Measurements from ENCODE around the gene SHISAL1.

DNA sequence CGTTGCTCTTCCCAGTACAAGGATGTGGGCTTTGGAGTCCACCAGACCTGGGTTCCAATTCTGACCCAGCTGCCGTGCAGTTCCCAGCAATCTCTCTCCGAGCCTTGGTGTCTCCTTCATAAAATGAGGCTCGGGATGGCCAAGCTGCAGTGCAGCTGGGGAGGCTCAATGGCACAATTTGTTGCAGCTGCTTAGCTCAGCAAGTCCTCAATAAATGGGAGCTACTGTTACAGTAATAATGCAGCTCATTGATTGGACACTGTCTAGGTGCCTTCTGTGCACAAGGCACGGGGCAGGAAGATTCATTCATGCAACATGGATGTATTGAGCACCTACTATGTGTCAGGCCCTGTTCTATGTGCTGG is 37.1 kb downstream of the SHISAL1 start:
- TF ChIP-seq POLR2A (IDR thresholded peaks at IDR 0.05) = no peak
- TF ChIP-seq, protein P1, sequence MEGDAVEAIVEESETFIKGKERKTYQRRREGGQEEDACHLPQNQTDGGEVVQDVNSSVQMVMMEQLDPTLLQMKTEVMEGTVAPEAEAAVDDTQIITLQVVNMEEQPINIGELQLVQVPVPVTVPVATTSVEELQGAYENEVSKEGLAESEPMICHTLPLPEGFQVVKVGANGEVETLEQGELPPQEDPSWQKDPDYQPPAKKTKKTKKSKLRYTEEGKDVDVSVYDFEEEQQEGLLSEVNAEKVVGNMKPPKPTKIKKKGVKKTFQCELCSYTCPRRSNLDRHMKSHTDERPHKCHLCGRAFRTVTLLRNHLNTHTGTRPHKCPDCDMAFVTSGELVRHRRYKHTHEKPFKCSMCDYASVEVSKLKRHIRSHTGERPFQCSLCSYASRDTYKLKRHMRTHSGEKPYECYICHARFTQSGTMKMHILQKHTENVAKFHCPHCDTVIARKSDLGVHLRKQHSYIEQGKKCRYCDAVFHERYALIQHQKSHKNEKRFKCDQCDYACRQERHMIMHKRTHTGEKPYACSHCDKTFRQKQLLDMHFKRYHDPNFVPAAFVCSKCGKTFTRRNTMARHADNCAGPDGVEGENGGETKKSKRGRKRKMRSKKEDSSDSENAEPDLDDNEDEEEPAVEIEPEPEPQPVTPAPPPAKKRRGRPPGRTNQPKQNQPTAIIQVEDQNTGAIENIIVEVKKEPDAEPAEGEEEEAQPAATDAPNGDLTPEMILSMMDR (IDR thresholded peaks at IDR 0.05) = no peak
